ENCODE measurements around the gene KIAA1210. TPM values are rescaled to one million over a fixed set of nuclear protein-coding genes. Genes with fewer than 3 reads are reported as not detected.

The KIAA1210 gene
- total and polyA plus RNA-seq, 9 donors, result 0.04 to 1.7 (median 0.42) TPM; not detected in 1

DNA sequence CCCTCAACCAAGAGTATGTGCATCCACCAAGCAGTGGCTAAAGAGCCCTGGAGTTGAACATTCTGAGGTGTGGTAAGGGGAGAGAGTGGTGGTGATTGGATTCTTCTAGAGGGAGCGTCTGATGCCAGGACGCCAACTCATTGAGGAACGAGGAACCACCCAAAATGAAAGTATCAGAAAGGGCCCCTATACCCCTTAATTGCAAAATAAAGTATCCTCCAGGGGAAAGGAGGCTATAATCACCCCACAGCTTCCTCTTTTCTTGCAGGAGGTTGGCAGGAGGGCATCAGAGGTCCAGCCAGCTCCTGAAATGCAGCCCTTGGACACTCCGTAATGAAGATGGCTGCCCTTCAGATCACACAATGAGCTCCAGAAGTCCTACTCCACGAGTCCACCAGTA, 5.3 kb upstream of the KIAA1210 start:
- Histone ChIP-seq H3K9me3 (no peaks in the 10 kb centered on the region), H3K4me3 (no peak overlapping the region), H3K4me1 (ENCODE audit: insufficient read depth) (no peaks in the 10 kb centered on the region), H3K27me3 (no peaks in the 10 kb centered on the region), H3K27ac (no peak overlapping the region), H3K36me3 (no peaks in the 10 kb centered on the region)
- no peak for DNase-seq
- intact Hi-C loops (cut with DNase I), result no loop called here
- WGBS, 3 donors, result 72 to 83% (median 76%) methylated on average over 5 of the region's 5 CpGs
- TF ChIP-seq POLR2A (IDR thresholded peaks at IDR 0.05), result no peak
- no peak for TF ChIP-seq EP300 (IDR thresholded peaks at IDR 0.05)

DNA sequence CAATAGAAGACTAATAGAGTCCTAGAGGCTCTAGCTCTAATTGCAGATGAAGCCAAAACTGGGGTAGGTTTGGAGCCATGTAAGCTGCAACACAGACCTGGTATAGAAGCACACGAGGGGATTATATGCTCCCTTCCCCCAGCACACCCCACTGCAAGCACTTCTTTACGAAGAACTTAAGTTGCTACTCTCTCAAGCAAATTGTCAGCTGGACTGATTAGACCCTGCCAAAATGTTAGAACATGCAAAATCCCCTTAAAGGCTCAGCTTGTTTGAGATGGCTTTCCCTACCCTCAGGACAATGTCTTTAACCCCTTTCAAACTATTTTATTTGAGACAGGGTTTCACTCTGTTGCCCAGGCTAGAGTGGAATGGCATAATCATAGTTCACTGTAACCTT, 4.7 kb upstream of the KIAA1210 start:
- Histone ChIP-seq H3K9me3 (no peaks in the 10 kb centered on the region), H3K27ac (no peak overlapping the region), H3K27me3 (no peaks in the 10 kb centered on the region), H3K4me3 (no peak overlapping the region), H3K36me3 (no peaks in the 10 kb centered on the region), H3K4me1 (ENCODE audit: insufficient read depth) (no peaks in the 10 kb centered on the region)
- WGBS, 3 donors, result 20 to 29% (median 21%) methylated on average over 2 of the region's 2 CpGs
- intact Hi-C loops (cut with DNase I), result no loop called here
- TF ChIP-seq, protein P1, sequence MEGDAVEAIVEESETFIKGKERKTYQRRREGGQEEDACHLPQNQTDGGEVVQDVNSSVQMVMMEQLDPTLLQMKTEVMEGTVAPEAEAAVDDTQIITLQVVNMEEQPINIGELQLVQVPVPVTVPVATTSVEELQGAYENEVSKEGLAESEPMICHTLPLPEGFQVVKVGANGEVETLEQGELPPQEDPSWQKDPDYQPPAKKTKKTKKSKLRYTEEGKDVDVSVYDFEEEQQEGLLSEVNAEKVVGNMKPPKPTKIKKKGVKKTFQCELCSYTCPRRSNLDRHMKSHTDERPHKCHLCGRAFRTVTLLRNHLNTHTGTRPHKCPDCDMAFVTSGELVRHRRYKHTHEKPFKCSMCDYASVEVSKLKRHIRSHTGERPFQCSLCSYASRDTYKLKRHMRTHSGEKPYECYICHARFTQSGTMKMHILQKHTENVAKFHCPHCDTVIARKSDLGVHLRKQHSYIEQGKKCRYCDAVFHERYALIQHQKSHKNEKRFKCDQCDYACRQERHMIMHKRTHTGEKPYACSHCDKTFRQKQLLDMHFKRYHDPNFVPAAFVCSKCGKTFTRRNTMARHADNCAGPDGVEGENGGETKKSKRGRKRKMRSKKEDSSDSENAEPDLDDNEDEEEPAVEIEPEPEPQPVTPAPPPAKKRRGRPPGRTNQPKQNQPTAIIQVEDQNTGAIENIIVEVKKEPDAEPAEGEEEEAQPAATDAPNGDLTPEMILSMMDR (IDR thresholded peaks at IDR 0.05), result no peak
- TF ChIP-seq POLR2A (IDR thresholded peaks at IDR 0.05) (no peak), EP300 (IDR thresholded peaks at IDR 0.05) (no peak)
- no peak for DNase-seq

DNA sequence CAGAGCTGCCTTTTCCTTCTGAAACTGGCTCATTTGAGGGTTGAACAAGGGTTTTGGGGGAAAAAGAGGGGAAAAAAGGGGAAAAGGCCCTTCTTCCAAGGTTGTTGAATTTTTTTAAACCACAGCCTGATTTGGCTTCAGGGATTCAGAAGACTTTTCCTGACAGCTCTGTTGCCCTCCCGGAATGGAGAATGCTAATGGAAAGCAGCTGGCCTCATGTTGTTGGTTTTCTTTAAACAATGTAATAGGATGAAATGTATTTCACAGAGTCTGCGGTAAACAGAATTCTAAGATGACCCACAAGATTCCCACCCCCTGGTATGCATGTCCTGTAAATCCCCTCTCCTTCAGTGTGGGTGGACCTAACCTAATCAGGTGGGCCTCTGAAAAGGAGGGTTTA, 3.3 kb upstream of the KIAA1210 start:
- Histone ChIP-seq H3K9me3 (no peaks in the 10 kb centered on the region), H3K4me3 (no peak overlapping the region), H3K27me3 (no peaks in the 10 kb centered on the region), H3K27ac (no peak overlapping the region), H3K36me3 (no peaks in the 10 kb centered on the region), H3K4me1 (ENCODE audit: insufficient read depth) (no peaks in the 10 kb centered on the region)
- no peak for TF ChIP-seq POLR2A (IDR thresholded peaks at IDR 0.05)
- TF ChIP-seq EP300 (IDR thresholded peaks at IDR 0.05), result no peak
- TF ChIP-seq, protein P1 (IDR thresholded peaks at IDR 0.05), result no peak
- no peak for DNase-seq
- 47 to 58% (median 54%) methylated on average over 2 of the region's 2 CpGs for WGBS, 3 donors
- intact Hi-C loops (cut with DNase I), result no loop called here

DNA sequence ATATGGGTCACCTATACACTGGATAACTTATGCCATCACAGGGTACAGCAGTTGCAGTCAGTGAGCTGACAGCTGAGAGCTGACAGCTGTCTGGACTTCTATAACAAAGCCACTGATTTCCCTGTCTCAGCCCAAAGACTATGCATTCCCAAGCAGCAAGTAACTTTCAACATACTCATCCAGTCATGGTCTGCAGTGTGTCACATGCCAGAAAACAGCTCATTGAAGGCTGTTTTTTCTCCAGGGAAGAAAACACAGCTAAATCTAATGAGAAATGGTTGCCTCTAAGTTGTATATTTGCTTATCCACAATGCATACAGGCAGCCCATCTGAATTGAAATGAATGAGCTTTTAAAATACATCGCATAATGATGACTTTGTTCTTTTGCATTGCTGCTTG, 6.3 kb downstream of the KIAA1210 start:
- H3K27ac ChIP-seq, result no peak overlapping the region
- 87 to 100% (median 94%) methylated on average over 1 of the region's 1 CpG for WGBS, 3 donors
- no peaks in the 10 kb centered on the region for H3K27me3 ChIP-seq
- no peak overlapping the region for H3K4me3 ChIP-seq
- H3K9me3 ChIP-seq, result no peaks in the 10 kb centered on the region
- H3K36me3 ChIP-seq, result no peaks in the 10 kb centered on the region
- DNase-seq, result no peak
- no peaks in the 10 kb centered on the region for H3K4me1 ChIP-seq (ENCODE audit: insufficient read depth)
- intact Hi-C loops (cut with DNase I), result no loop called here
- TF ChIP-seq POLR2A (IDR thresholded peaks at IDR 0.05), result no peak
- TF ChIP-seq, protein P1 (IDR thresholded peaks at IDR 0.05), result no peak
- TF ChIP-seq EP300 (IDR thresholded peaks at IDR 0.05), result no peak

DNA sequence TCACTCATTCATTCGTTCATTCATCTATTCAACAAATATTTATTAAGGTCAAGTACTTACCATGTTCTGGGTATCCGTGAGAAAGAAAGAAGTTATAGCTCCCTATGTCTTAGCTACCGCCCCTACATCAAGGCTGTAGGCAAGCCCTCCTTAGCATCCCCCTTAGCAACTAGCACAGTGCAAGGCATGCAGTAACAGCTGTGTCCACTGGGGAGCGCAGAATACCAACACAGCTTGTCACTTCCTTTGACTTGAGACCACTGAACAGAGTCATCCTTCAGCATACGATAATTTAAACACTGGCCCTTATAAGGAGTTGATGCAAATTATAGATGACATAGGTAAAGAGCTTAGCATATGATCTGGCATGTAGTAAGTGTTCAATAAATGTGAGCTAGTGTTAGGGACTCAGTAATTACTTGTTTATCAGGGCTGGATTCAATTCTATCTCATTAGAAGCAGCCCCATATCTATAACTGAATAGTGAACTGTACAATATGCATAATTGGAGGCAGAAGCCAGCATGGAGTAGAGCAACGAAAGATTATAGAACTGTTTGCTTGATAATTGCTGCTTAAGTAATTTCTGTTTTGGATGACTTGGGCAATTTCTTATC, 8.7 kb downstream of the KIAA1210 start:
- Histone ChIP-seq H3K4me3 (no peak overlapping the region), H3K27me3 (no peaks in the 10 kb centered on the region), H3K27ac (no peak overlapping the region), H3K4me1 (ENCODE audit: insufficient read depth) (no peaks in the 10 kb centered on the region), H3K36me3 (no peaks in the 10 kb centered on the region), H3K9me3 (no peaks in the 10 kb centered on the region)
- intact Hi-C loops (cut with DNase I), result no loop called here
- peak; percentile 11 to 61 (median 47) for DNase-seq
- TF ChIP-seq, protein P1 (IDR thresholded peaks at IDR 0.05), result peak in 1 of 3 donors; percentile 43
- no peak for TF ChIP-seq POLR2A (IDR thresholded peaks at IDR 0.05)
- WGBS, 3 donors, result 12 to 15% (median 13%) methylated on average over 6 of the region's 6 CpGs

Measured in ovary (tissue), 9 donors.